Duodenal mucosa (tissue), 2 donors: Measurements from ENCODE around the gene ANXA7.
"Not testable (repeated sequence)": the region's sequence is repeated elsewhere in the genome, so short reads cannot be mapped to it uniquely, and the experiment has no call there.

Experiments
- H3K27ac ChIP-seq: one replicate; pipeline ENCODE4 v1.7.0; 2013; ENCODE audit warnings: low read depth, low read length
- H3K27me3 ChIP-seq, 2 donors: one replicate each; pipeline ENCODE4 v1.7.0; 2013; ENCODE audit warnings: low read length in 2 of 2, control low read depth in 1 of 2; ENCODE audit not compliant: insufficient read depth in 2 of 2, control insufficient read depth in 1 of 2
- H3K36me3 ChIP-seq, 2 donors: one replicate each; pipeline ENCODE4 v1.7.0; 2013; ENCODE audit warnings: low read length in 2 of 2, control low read depth in 1 of 2; ENCODE audit not compliant: insufficient read depth in 2 of 2, control insufficient read depth in 1 of 2
- H3K4me1 ChIP-seq, 2 donors: one replicate each; pipeline ENCODE4 v1.7.0; 2013; ENCODE audit warnings: low read length in 2 of 2, control low read depth in 1 of 2; ENCODE audit not compliant: insufficient read depth in 2 of 2, control insufficient read depth in 1 of 2
- H3K4me3 ChIP-seq, 2 donors: one replicate each; pipeline ENCODE4 v1.7.0; 2013; ENCODE audit warnings: low read length in 2 of 2, low read depth in 1 of 2
- H3K9ac ChIP-seq, 2 donors: one replicate each; pipeline ENCODE4 v1.7.0; 2013; ENCODE audit warnings: low read length in 2 of 2, low read depth in 1 of 2
- H3K9me3 ChIP-seq, 2 donors: one replicate each; pipeline ENCODE4 v1.7.0; 2013; ENCODE audit warnings: low read length in 2 of 2, control low read depth in 1 of 2; ENCODE audit not compliant: control insufficient read depth in 1 of 2

The ANXA7 gene

DNA sequence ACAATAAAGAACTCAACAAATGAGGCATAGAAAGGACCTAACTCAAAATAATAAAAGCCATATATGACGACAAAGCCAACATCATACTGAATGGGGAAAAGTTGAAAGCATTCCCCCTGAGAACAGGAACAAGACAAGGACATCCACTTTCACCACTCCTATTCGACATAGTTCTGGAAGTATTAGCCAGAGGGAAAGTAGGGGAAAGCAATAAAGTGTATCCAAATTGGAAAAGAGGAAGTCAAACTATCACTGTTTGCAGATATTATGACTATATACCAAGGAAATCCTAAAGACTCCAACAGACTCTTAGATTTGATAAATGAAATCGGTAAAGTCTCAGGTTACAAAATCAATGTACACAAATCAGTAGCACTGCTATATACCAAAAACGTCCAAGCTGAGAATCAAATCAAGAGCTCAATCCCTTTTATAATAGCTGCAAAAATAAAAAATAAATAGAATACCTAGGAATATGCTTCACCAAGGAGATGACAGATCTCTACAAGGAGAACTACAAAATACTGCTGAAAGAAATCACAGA, 4.8 kb downstream of the ANXA7 start:
- peaks cover 4 to 6% of the 10 kb centered on the region in 2 donors for H3K4me1 ChIP-seq
- no peak overlapping the region for H3K9ac ChIP-seq
- no peak overlapping the region for H3K27ac ChIP-seq
- H3K36me3 ChIP-seq: no peaks in the 10 kb centered on the region
- no peaks in the 10 kb centered on the region for H3K27me3 ChIP-seq
- H3K9me3 ChIP-seq: no peaks in the 10 kb centered on the region
- H3K4me3 ChIP-seq: no peak overlapping the region

- no peak overlapping the region for H3K4me3 ChIP-seq
- no peaks in the 10 kb centered on the region for H3K36me3 ChIP-seq
- H3K27me3 ChIP-seq: no peaks in the 10 kb centered on the region
- no peaks in the 10 kb centered on the region for H3K9me3 ChIP-seq
- H3K9ac ChIP-seq: no peak overlapping the region
- H3K27ac ChIP-seq: no peak overlapping the region
- peaks cover 4% of the 10 kb centered on the region in 2 donors for H3K4me1 ChIP-seq
Measured at GRCh38 chr10:73408061-73408460, 5.8 kb downstream of the ANXA7 start.

DNA sequence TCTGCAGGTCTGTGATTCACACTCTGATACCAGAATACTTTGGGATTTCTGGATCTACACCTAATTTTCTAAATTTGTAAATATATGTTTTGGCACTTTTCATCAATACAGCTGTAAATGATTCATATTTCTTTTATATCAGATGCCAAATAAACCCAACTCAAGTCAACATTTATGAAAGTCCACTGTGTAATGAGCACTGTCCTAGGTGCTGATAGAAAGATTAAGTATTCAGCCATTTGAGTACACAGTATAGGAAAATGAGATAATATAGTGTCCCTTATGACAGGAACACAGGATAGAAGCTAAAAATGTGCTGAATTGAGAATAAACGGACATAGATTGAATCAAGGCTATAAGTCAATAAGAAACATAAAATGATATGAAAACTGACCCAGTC, 6.4 kb downstream of the ANXA7 start:
- H3K27ac ChIP-seq: no peak overlapping the region
- H3K9ac ChIP-seq: no peak overlapping the region
- no peaks in the 10 kb centered on the region for H3K4me1 ChIP-seq
- no peak overlapping the region for H3K4me3 ChIP-seq
- no peaks in the 10 kb centered on the region for H3K36me3 ChIP-seq
- H3K27me3 ChIP-seq: no peaks in the 10 kb centered on the region
- H3K9me3 ChIP-seq: no peaks in the 10 kb centered on the region

DNA sequence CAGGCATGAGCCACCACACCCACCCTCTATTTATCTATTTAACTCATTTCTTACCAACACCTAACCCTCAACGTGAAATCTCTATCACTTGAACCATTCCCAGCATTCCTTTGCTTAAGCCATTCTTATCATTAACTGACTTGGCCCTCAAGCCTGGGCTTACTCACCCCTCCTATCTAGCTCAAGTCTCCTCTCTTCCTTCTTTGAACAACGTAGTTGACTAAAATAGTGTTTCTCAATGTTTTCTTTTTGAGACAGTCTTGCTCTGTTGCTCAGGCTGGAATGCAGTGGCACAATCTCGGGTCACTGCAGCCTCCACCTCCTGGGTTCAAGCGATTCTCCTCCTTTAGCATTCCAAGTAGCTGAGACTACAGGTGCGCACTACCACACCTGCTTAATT, 7.0 kb downstream of the ANXA7 start:
- H3K36me3 ChIP-seq: no peaks in the 10 kb centered on the region
- no peak overlapping the region for H3K27ac ChIP-seq
- no peaks in the 10 kb centered on the region for H3K27me3 ChIP-seq
- H3K9me3 ChIP-seq: no peaks in the 10 kb centered on the region
- no peak overlapping the region for H3K4me3 ChIP-seq
- H3K9ac ChIP-seq: no peak overlapping the region
- H3K4me1 ChIP-seq: no peaks in the 10 kb centered on the region

- H3K27ac ChIP-seq: no peak overlapping the region
- no peaks in the 10 kb centered on the region for H3K4me1 ChIP-seq
- H3K4me3 ChIP-seq: no peak overlapping the region
- no peak overlapping the region for H3K9ac ChIP-seq
- H3K36me3 ChIP-seq: no peaks in the 10 kb centered on the region
- no peaks in the 10 kb centered on the region for H3K27me3 ChIP-seq
- H3K9me3 ChIP-seq: no peaks in the 10 kb centered on the region
Measured at GRCh38 chr10:73405556-73405955, 8.3 kb downstream of the ANXA7 start.

GRCh38 chr10:73404690-73405089, 9.2 kb downstream of the ANXA7 start:
- H3K27me3 ChIP-seq: no peaks in the 10 kb centered on the region

DNA sequence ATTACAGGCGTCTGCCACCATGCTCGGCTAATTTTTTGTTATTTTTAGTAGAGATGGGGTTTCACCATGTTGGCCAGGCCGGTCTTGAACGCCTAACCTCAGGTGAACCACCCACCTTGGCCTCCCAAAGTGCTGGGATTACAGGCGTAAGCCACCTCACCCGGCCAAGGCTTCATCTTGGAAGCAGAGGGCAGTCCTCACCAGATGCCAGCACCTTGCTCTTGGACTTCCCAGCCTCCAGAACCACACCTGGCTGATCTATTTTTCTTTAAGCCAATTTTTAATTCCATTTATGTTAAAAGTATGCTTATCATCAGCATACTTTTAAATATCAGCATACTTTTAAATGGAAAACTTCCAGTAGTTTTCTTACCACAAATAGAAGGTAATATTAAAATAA, 12.2 kb downstream of the ANXA7 start:
- Histone ChIP-seq H3K27ac (no peak overlapping the region), H3K9ac (no peak overlapping the region), H3K27me3 (no peaks in the 10 kb centered on the region), H3K4me1 (no peaks in the 10 kb centered on the region), H3K9me3 (no peaks in the 10 kb centered on the region), H3K36me3 (peaks cover 3 to 19% of the 10 kb centered on the region in 2 donors), H3K4me3 (no peak overlapping the region)

More at GRCh38 chr10:73404690-73405089, 9.2 kb downstream of the ANXA7 start:
- no peak overlapping the region for H3K9ac ChIP-seq
- H3K27ac ChIP-seq: no peak overlapping the region
- no peaks in the 10 kb centered on the region for H3K4me1 ChIP-seq
- H3K9me3 ChIP-seq: no peaks in the 10 kb centered on the region
- no peaks in the 10 kb centered on the region for H3K36me3 ChIP-seq
- no peak overlapping the region for H3K4me3 ChIP-seq

DNA sequence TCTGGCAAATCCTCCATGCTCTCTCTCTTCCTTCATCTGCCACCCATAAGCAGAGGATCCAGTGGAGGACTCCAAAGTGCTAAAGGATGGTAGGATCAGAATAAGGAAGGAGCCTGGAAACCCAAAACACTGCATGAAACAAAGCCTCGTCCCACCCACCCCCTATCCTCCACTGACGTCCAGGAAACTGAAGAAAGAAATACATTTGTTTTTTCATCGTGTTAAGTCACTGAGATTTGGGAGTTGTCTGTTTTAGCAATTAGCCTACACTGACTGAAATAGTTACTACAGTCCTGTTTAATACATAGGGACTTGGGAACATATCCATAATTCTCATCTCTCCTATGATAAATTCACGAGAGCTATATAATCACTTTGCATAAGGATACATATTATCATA, 14.8 kb downstream of the ANXA7 start:
- H3K4me1 ChIP-seq: no peaks in the 10 kb centered on the region
- H3K9ac ChIP-seq: no peak overlapping the region
- no peak overlapping the region for H3K4me3 ChIP-seq
- H3K27ac ChIP-seq: no peak overlapping the region
- no peaks in the 10 kb centered on the region for H3K27me3 ChIP-seq
- no peaks in the 10 kb centered on the region for H3K9me3 ChIP-seq
- H3K36me3 ChIP-seq: peaks cover 10 to 37% of the 10 kb centered on the region in 2 donors

DNA sequence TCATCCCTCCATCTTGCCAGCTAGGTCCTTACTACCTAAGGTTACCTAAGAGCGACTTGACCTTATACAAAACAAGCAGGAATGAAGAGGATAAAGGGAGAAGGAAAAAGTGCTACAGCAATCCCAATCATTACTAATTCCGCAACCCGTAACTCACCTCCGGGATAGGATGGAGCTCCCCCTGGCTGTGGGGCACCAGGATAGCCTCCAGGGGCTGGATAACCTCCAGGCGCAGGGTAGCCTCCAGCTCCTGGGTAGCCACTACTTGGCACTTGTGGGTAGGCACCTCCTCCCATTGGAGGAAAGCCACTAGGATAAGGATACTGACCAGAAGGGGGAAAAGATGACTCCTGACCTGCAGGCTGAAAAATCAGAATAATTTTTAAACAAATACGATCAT, 15.8 kb downstream of the ANXA7 start:
- no peaks in the 10 kb centered on the region for H3K27me3 ChIP-seq
- H3K9ac ChIP-seq: no peak overlapping the region
- H3K27ac ChIP-seq: no peak overlapping the region
- peaks cover 10 to 37% of the 10 kb centered on the region in 2 donors for H3K36me3 ChIP-seq
- H3K4me1 ChIP-seq: no peaks in the 10 kb centered on the region
- no peaks in the 10 kb centered on the region for H3K9me3 ChIP-seq
- H3K4me3 ChIP-seq: no peak overlapping the region

DNA sequence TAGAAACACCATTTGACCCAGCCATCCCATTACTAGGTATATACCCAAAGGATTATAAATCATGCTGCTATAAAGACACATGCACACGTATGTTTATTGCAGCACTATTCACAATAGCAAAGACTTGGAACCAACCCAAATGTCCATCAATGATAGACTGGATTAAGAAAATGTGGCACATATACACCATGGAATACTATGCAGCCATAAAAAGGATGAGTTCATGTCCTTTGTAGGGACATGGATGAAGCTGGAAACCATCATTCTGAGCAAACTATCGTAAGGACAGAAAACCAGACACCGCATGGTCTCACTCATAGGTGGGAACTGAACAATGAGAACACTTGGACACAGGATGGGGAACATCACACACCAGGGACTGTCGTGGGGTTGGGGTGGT, 19.5 kb downstream of the ANXA7 start:
- H3K9me3 ChIP-seq, H3K27ac ChIP-seq, H3K4me3 ChIP-seq, H3K27me3 ChIP-seq, H3K4me1 ChIP-seq, H3K9ac ChIP-seq: not testable (repeated sequence)
- H3K36me3 ChIP-seq: peaks cover 18 to 44% of the 10 kb centered on the region in 2 donors

GRCh38 chr10:73388228-73388627, 25.6 kb downstream of the ANXA7 start:
- Histone ChIP-seq H3K4me1 (no peaks in the 10 kb centered on the region), H3K27me3 (no peaks in the 10 kb centered on the region), H3K9ac (no peak overlapping the region), H3K4me3 (no peak overlapping the region), H3K27ac (no peak overlapping the region), H3K9me3 (no peaks in the 10 kb centered on the region), H3K36me3 (peaks cover 27 to 57% of the 10 kb centered on the region in 2 donors)
